PC-3 (cell line): Measurements from ENCODE around the gene COA1. TPM values are rescaled to one million over a fixed set of nuclear protein-coding genes. Genes with fewer than 3 reads are reported as not detected.
A peak's percentile ranks its signal among the peaks of the same experiment; 100 is the strongest.
"Not testable (repeated sequence)": the region's sequence is repeated elsewhere in the genome, so short reads cannot be mapped to it uniquely, and the experiment has no call there.

ENCODE experiments used
- ATAC-seq: fragments of 200-7000 bp; cut with Tn5 transposase; 2 replicates; pipeline ENCODE4 v1.9.1; 2020; ENCODE audit warnings: mild to moderate bottlenecking, moderate library complexity
- BruUV-seq: library from RNA; stranded (reverse); fragments of 400-500 nt; replicated peaks from 2 replicates; lab custom pipeline; 2021; lab: Mats Ljungman, UMichigan
- CTCF ChIA-PET: fragments of 300-600 bp; sonication (Branson Sonifier 250); formaldehyde crosslinking; loops from one replicate; lab custom pipeline; 2022; ENCODE audit warnings: antibody characterized with exemption; lab: Charles Lee
- POLR2A ChIA-PET: fragments of 300-600 bp; sonication (Branson Sonifier 250); formaldehyde crosslinking; loops from one replicate; lab custom pipeline; 2022; ENCODE audit warnings: antibody characterized with exemption; ENCODE audit not compliant: unreplicated experiment; lab: Charles Lee
- DNase-seq: peaks from one replicate; pipeline ENCODE4 v3.0.0-alpha.2; 2015
- H2AFZ ChIP-seq: fragments of 300-600 bp; sonication (generic); 2 replicates; pipeline ENCODE4 v1.6.0; 2016; ENCODE audit warnings: antibody characterized with exemption, low read length
- H3F3A ChIP-seq: fragments of 300-600 bp; sonication (generic); one replicate; pipeline ENCODE4 v1.6.0; 2017; ENCODE audit warnings: antibody characterized with exemption, low read length, control low read depth, mild to moderate bottlenecking; ENCODE audit not compliant: unreplicated experiment
- H3K27ac ChIP-seq: fragments of 300-600 bp; sonication (generic); 2 replicates; pipeline ENCODE4 v1.5.1; 2016; ENCODE audit warnings: mild to moderate bottlenecking, low read length
- H3K27me3 ChIP-seq: fragments of 300-600 bp; sonication (generic); 2 replicates; pipeline ENCODE4 v1.6.1; 2016; ENCODE audit warnings: low read length, mixed read lengths
- H3K36me3 ChIP-seq: fragments of 300-600 bp; sonication (generic); 2 replicates; pipeline ENCODE4 v1.6.1; 2016; ENCODE audit warnings: low read depth, mixed run types, low read length, mixed read lengths
- H3K4me1 ChIP-seq: fragments of 300-600 bp; sonication (generic); 2 replicates; pipeline ENCODE4 v1.5.1; 2016; ENCODE audit warnings: low read length; ENCODE audit not compliant: insufficient read depth
- H3K4me2 ChIP-seq: fragments of 300-600 bp; sonication (generic); 2 replicates; pipeline ENCODE4 v1.6.0; 2016; ENCODE audit warnings: low read length
- H3K4me3 ChIP-seq: fragments of 300-600 bp; sonication (generic); 2 replicates; pipeline ENCODE4 v1.5.1; 2016; ENCODE audit warnings: mild to moderate bottlenecking, low read length, mixed read lengths
- H3K79me2 ChIP-seq: fragments of 300-600 bp; sonication (generic); 2 replicates; pipeline ENCODE4 v1.6.1; 2017; ENCODE audit warnings: low read length, mixed read lengths
- H3K9ac ChIP-seq: fragments of 300-600 bp; sonication (generic); 2 replicates; pipeline ENCODE4 v1.6.0; 2016; ENCODE audit warnings: mild to moderate bottlenecking, low read length
- H3K9me2 ChIP-seq: fragments of 300-600 bp; sonication (generic); replicated peaks from 2 replicates; pipeline ENCODE4 v1.6.1; 2016; ENCODE audit warnings: mixed run types, low read length, mixed read lengths
- H3K9me3 ChIP-seq: fragments of 300-600 bp; sonication (generic); 2 replicates; pipeline ENCODE4 v1.6.1; 2016; ENCODE audit warnings: low read length, mixed read lengths
- H4K20me1 ChIP-seq: fragments of 300-600 bp; sonication (generic); 2 replicates; pipeline ENCODE4 v1.6.1; 2016; ENCODE audit warnings: low read length, mixed read lengths
- CTCF ChIP-seq: fragments of 300-600 bp; sonication (generic); conservative IDR thresholded peaks from 2 replicates; pipeline ENCODE4 v1.5.1; 2017; ENCODE audit warnings: antibody characterized with exemption, low read depth, mild to moderate bottlenecking, low read length
- EZH2 ChIP-seq: fragments of 300-600 bp; sonication (generic); IDR thresholded peaks from one replicate; pipeline ENCODE4 v1.6.1; 2017; ENCODE audit warnings: antibody characterized with exemption, mild to moderate bottlenecking, low read length; ENCODE audit not compliant: unreplicated experiment
- EZH2phosphoT487 ChIP-seq: fragments of 300-600 bp; sonication (generic); IDR thresholded peaks from 2 replicates; pipeline ENCODE4 v1.6.1; 2018; ENCODE audit warnings: mild to moderate bottlenecking, antibody characterized with exemption, low read length, borderline replicate concordance
- intact Hi-C: fragments of 100-400 bp; cut with micrococcal nuclease; formaldehyde crosslinking; loops from 2 replicates; pipeline ENCODE4 v1.9.0; 2023
- total RNA-seq: library from RNA; depleted of rRNA; stranded (reverse); fragments of >200 nt; gene quantifications from 2 replicates; pipeline ENCODE4 v1.2.3, GENCODE V29; 2014

The COA1 gene
- total RNA-seq, 1 experiment from 2014 or later: 82.0 TPM

DNA sequence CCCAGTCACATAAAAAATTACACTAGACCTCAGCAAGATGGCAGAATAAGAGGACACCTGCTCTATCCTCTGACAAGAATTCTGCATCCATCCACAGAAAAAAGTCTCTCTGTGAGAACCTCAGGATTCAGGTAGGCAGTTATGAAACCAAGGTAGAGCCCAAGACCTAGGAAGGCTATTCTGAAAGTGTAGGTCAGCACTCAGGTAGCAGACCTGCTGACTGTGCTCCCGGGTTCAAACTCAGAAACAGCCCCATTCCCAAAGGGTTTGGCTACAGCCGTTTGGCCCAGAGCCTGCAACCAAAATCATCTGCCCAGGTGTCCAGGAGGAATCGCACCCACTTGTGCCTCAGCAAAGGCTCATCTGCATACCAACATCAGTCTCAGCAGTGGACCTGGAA lies 37.7 kb downstream of the COA1 start:
- ATAC-seq: no peak

DNA sequence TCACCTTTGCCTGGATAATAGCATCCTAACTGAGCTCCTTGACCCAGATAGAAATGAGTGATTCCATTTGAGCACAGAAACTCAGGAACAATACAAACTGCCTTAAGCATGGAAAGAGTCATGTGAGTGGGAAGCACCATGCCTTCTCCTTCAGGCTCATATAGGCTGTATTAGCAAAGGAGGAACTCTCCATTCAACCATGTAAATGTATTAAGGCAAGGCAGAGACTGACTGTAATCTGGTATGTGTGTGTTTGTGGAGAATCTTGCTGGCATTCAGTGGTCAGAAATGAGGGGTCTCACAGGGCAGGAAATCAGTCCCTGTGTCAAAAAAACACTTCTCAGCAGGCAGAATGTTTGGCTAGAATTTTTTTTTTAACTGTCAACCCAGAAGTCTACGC lies 40.2 kb downstream of the COA1 start:
- CTCF ChIA-PET: interaction anchor here (0.6 to 1.4 kb wide), 2 partner anchors 37 to 107 kb away, joined by 3 to 4 read pairs; no protein-coding TSS in a partner anchor
- H3K27ac ChIP-seq: no peak overlapping the region
- H3K9ac ChIP-seq: no peak overlapping the region
- no TSS peak for BruUV-seq
- H3K27me3 ChIP-seq: no peaks in the 10 kb centered on the region
- TF ChIP-seq CTCF (no peak), EZH2phosphoT487 (no peak), EZH2 (no peak)
- H3K9me2 ChIP-seq: no peaks in the 10 kb centered on the region
- H3K36me3 ChIP-seq: 0 out of 2 replicates have a peak, but pooled peaks cover 4% of the 10 kb centered on the region
- DNase-seq: no peak
- peaks cover 2% of the 10 kb centered on the region for H3F3A ChIP-seq
- H2AFZ ChIP-seq: no peak overlapping the region
- intact Hi-C loops: no loop called here
- H3K4me3 ChIP-seq: no peak overlapping the region
- ATAC-seq: no peak
- POLR2A ChIA-PET: no interaction called here
- peaks cover 27% of the 10 kb centered on the region for H3K4me1 ChIP-seq
- peaks cover 97% of the 10 kb centered on the region for H3K79me2 ChIP-seq
- H3K4me2 ChIP-seq: no peak overlapping the region
- no peaks in the 10 kb centered on the region for H4K20me1 ChIP-seq
- H3K9me3 ChIP-seq: no peaks in the 10 kb centered on the region

More for the DNA sequence above, 37.7 kb downstream of the COA1 start:
- TF ChIP-seq EZH2phosphoT487 (no peak), CTCF (no peak), EZH2 (no peak)
- intact Hi-C loops: loop anchor here (2.0 kb wide), 2 partner anchors 17 to 43 kb away; no protein-coding TSS in a partner anchor
- Histone ChIP-seq H3K4me2 (peak overlapping the region; percentile 52; the same call in 1 of the 2 replicates), H3K9me3 (no peaks in the 10 kb centered on the region), H3K9ac (no peak overlapping the region), H3K27me3 (no peaks in the 10 kb centered on the region), H4K20me1 (no peaks in the 10 kb centered on the region), H2AFZ (no peak overlapping the region), H3K27ac (peak overlapping the region; percentile 75), H3K79me2 (peaks cover 98% of the 10 kb centered on the region), H3F3A (peaks cover 5% of the 10 kb centered on the region), H3K36me3 (no peaks in the 10 kb centered on the region), H3K4me3 (no peak overlapping the region), H3K4me1 (peaks cover 42% of the 10 kb centered on the region), H3K9me2 (no peaks in the 10 kb centered on the region)
- BruUV-seq: no TSS peak
- POLR2A ChIA-PET: no interaction called here
- CTCF ChIA-PET: no interaction called here
- no peak for DNase-seq

DNA sequence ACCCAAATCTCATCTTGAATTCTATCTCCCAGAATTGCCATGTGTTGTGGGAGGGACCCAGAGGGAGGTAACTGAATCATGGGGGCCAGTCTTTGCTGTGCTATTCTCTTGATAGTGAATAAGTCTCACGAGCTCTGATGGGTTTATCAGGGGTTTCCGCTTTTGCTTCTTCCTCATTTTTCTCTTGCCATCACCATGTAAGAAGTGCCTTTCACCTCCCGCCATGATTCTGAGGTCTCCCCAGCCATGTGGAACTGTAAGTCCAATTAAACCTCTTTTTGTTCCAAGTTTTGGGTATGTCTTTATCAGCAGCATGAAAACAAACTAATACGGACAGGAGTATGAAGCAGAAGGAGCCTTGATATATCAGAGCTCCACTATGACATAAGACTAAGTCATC lies 41.5 kb downstream of the COA1 start:
- H3K27me3 ChIP-seq, H3K9ac ChIP-seq, intact Hi-C loops, DNase-seq, H4K20me1 ChIP-seq, H3K9me3 ChIP-seq, CTCF ChIA-PET, H2AFZ ChIP-seq, POLR2A ChIA-PET, H3K9me2 ChIP-seq, H3F3A ChIP-seq, H3K4me3 ChIP-seq, H3K36me3 ChIP-seq, H3K4me2 ChIP-seq, H3K27ac ChIP-seq, ATAC-seq, BruUV-seq: not testable (repeated sequence)
- peaks cover 18% of the 10 kb centered on the region for H3K4me1 ChIP-seq
- H3K79me2 ChIP-seq: peaks cover 97% of the 10 kb centered on the region
